GM19463 (cell line): ENCODE results near the gene STRIP2.
"Not testable (repeated sequence)": the region's sequence is repeated elsewhere in the genome, so short reads cannot be mapped to it uniquely, and the experiment has no call there.

Experiments
- ATAC-seq: cut with Tn5 transposase; IDR thresholded peaks from one replicate; pipeline ENCODE4 v1.9.1; 2021; ENCODE audit warnings: mild to moderate bottlenecking, moderate library complexity; ENCODE audit not compliant: unreplicated experiment

The STRIP2 gene

DNA sequence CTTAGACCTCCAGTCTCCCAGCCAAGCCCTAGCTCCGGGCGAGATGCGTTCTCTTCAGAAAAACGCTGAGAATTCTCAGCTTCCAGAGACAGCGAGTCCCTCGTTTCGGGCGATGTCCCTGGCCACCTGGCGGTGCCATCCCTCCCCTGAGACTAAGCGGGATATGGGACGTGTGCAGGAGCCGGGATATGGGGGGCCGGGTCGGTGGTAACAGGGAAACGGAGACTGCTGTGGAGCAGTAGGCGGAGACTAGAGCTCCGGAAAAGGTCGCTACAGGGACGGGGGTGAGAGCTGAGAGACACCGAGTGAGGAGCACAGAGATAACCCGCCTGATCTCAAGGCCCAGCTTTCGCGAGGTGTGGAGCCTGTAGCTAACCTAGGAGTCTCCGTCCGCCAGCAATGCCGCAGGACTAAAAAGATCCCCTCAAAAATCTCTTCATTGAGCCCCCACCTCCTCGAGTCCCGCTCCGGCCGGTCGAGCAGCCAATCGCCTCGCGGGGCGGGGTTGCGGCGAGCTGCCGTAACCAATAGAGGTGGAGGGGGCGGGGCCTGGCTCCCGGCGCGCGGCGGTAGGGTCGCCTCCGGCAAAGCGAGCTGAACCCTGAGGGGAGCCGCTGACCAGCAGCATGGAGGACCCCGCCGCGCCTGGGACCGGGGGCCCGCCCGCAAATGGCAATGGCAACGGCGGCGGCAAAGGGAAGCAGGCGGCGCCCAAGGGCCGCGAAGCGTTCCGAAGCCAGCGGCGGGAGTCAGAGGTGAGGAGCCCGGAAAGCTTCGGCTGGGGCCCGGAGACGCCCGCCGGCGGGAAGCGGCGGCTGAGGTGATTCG lies at the start of gene STRIP2:
STRIP2 (plus strand) TSS at position 586 of the 828 bp plus-strand sequence; CDS start at position 627, 41 bp downstream.
- ATAC-seq = peak; percentile 98

DNA sequence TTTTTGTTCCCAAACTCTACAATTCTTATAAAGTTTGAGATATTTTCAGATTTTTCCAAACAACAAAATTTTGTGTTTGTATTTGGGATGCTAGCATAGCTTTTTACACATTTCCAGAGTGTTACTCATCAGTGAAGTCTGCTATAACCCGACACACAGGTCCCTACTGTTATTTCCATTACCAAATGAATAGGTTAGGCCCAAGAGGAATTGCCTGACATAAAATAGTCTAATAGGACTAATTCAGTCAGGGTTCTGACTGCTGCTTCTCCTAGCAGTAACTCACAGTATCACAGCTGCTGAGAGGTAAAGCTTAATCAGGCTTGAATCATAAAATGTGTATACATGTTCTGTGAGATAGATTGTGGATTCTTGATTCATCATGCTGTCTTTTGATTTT lies 49.1 kb upstream of the STRIP2 start:
- no peak for ATAC-seq

DNA sequence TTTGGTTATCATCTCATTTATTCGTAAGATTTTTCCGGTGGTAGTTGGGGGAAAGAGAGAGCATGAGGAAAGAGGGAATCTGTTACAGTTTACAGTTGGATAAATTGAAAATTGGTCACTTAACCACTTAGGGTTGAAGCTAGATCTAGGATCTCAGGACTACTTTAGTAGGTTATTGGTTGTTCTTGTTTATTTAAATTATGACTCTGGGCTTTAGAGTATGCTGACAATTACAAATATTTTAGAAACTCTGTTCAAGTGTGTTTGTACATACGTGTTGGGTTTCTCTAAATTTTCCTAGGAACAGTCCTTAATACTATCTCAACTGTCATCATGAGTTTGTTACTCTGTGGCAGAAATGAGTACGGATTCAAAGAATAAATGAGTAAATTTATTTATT lies 48.6 kb upstream of the STRIP2 start:
- ATAC-seq = no peak

DNA sequence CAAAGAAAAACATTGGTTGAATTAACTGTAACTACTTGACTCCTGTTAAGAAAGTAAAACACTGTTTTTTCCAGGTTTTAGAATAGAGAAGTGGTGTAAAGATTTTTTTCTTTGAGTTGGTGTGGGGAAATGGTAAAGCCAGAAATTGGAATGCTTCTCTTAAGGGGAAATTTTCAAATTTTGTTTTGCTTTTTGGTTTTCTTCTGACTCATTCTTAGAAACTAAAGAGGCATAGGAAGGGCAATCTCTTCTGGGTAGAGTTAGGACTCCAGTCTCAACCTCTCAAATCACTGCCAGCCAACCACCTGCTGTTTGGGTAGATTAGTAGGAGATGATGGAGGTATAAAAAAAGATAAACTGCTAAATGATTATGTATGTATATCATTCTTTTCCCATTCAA lies 47.7 kb upstream of the STRIP2 start:
- ATAC-seq = no peak

DNA sequence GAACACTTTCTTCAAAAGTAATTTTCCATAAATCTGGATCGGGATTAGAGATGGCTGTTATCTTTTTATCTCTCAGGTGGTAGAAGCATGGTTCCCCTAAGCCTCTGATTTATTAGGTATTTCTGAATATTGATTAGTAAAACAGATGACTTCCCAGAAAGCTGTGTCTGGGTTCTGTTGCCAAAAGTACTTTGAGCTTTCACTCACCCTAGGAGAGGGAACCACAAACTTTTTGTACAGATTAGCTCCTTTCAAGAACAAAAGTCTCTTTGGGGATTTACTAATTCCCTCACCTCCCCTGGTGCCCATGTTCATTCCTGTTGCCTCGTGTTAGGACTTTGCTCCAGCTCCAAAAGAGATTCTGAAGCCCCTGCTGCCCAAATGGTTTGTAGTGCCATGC lies 46.7 kb upstream of the STRIP2 start:
- no peak for ATAC-seq

- no peak for ATAC-seq
These were observed 45.7 kb upstream of the STRIP2 start for GRCh38 chr7:129388333-129389098.

DNA sequence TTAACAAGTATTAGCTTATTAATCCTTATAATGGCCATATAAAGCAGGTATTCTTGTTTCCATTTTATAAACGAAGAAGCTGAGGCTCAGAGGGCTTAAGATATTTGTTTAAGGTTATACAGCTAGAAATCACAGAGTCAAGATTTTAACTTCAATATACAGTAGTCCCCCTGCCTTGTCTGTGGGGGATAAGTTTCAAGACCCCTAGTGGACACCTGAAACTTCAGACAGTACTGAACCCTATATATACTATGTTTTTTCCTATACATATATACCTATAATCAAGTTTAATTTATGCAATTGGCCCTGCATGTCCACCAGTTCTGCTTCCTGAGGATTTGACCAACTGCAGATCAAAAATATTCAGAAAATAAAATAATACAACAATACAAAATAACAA lies 44.4 kb upstream of the STRIP2 start:
- no peak for ATAC-seq

DNA sequence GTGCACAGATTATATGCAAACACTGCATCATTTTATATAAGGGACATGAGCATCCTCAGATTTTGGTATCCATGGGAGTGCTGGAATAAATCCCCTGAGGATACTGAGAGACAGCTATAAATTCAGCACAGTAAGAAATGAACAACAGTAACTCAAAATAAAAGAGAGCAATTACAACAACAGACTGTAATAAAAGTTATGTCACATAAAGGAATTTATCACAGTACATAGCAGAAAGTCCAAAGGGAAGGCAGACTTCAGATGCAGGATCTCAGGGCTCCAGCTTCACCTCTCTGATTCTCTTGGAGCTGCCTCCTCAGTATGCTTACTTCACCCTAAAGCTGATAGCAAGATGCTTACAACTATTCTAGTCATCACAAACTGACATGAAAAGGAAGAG lies 43.9 kb upstream of the STRIP2 start:
- ATAC-seq = no peak

- no peak for ATAC-seq
These were observed 42.6 kb upstream of the STRIP2 start for GRCh38 chr7:129391546-129392171.

- ATAC-seq = no peak
These were observed 41.0 kb upstream of the STRIP2 start for GRCh38 chr7:129393255-129393654.

DNA sequence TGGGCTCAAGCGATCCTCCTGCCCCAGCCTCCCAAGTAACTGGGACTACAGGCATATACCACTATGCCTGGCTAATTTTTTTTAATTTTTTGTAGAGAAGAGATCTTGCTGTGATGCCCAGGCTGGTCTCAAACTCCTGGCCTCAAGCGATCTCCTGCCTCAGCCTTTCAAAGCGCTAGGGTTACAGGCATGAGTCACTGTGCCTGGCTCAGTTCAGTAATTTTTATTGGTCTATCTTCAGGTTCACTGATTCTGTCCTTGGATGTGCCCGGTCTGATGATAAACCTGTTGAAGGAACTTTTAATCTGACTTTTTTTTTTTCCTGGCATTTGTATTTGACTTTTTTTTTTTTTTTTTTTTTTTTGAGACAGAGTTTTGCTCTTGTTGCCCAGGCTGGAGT lies 40.1 kb upstream of the STRIP2 start:
- ATAC-seq = no peak

DNA sequence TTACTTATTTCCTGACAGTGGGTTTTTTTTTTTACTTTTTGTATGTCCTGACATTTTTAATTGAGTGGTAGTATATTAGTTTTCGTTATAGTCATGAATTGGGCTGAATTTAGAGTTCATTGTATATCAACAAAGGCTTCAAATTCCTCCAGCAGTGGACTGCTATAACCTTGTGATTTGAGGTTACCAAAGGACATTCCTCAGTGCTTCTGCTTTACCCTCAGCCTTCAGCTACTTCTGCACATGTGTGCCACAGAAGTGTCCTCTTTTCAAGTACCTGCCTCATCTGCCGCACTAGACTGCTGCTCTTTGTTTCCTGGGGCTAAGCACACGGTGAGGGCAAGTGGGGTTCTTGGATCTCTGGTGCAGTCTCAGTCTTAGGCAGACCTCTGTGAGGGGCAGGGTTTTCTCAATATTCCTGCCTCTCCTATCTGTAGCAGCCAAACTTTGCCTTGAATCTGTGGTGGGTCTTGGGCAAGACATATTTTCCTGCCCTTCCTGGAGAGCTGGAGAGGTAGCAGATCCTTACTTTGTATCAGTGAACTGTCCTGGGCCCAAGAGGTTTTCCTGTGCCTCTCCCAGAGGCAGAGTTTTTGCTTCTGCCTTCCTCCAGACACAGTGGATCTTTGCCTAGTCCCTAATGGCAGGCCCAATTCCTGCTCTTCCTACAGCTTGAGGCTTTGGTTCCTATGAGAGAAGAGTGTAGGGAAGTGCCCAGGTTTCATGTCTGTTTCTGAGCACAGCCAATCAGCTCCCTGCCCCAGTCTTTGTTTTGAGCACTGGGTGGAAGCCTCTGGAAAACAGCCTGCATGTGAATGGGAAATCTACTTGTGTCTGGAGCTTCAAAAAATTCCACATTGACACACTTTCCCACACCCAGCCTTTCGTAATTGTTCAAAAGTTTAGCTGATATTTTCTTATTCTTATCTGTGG lies 39.0 kb upstream of the STRIP2 start:
- no peak for ATAC-seq

- ATAC-seq = no peak
These were observed 32.8 kb upstream of the STRIP2 start for GRCh38 chr7:129401228-129401966.

- ATAC-seq = peak; percentile 81
These were observed 32.0 kb upstream of the STRIP2 start for GRCh38 chr7:129401967-129402860.

DNA sequence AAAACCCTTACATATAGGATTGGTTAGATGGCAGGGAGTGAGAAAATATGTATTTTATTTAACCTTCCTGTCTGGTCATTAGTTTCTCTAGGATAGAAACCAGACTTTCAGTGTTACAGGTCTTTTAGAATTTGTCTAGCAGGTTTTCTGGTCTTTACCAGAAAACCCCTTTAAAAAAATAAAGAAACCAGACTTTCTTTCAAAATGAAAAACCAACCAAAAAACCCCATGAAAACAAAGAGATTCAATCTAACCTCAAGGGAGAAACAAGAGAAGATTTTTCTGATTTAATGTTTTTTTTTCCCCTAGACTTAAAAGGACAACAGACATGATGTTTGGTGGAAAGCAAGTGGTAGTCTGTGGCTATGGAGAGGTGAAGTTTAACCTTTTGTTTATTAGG lies 28.7 kb upstream of the STRIP2 start:
- no peak for ATAC-seq

- not testable (repeated sequence) for ATAC-seq
These were observed 24.0 kb upstream of the STRIP2 start for GRCh38 chr7:129410238-129410637.

DNA sequence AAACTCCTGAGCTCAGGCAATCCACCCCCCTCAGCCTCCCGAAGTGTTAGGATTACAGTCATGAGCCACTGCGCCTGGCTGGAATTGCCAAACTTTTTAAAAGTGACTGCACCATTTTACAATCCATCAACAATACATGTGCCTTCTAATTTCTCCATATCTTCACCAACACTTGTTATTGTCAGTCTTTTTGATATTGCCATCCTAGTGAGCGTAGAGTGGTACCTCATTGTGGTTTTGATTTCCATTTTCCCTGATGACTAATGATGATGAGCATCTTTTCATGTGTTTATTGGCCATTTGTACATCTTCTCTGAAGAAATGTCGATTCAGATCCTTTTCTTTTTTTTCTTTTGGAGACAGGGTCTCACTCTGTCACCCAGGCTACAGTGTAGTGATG lies 21.7 kb upstream of the STRIP2 start:
- no peak for ATAC-seq

GRCh38 chr7:129417073-129417472 lies 17.2 kb upstream of the STRIP2 start:
- ATAC-seq = no peak

GRCh38 chr7:129421717-129422250 lies 12.4 kb upstream of the STRIP2 start:
- no peak for ATAC-seq
